Measurements from ENCODE around the gene COL21A1. TPM values are rescaled to one million over a fixed set of nuclear protein-coding genes. Genes with fewer than 3 reads are reported as not detected.

The COL21A1 gene
- total RNA-seq, 3 donors from 2014 or later: 0.80 to 2.9 (median 1.5) TPM

DNA sequence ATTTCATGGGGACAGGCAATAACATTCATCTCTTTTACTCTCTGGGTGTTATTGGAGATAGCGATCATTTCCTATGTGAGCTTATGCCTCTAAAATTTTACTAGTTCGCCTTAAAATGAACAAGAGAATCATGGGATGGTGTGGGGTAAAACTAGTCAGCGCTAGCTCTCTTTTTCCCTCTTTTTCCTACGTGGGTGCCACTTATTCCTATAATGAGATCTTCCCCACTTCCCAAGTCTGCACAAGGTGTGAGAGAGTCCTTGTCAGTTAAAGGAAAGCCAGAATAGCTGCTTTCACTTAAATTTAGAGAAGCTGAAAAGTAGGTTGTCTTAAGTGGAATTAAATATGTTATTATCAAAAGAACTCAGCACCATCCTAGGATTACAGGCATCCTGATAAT, 198.8 kb downstream of the COL21A1 start:
- intact Hi-C loops (cut with DNase I; ENCODE audit: low total_unique reads): no loop called here
- Histone ChIP-seq H3K36me3 (no peaks in the 10 kb centered on the region), H3K4me3 (no peak overlapping the region), H3K27me3 (no peaks in the 10 kb centered on the region), H3K9me3 (no peaks in the 10 kb centered on the region), H3K27ac (no peak overlapping the region), H3K4me1 (no peaks in the 10 kb centered on the region)
- no peak for DNase-seq (ENCODE audit: low spot score in 2 of 2)
- TF ChIP-seq POLR2A (IDR thresholded peaks at IDR 0.05) (no peak), POLR2AphosphoS5 (IDR thresholded peaks at IDR 0.05) (no peak), CTCF (IDR thresholded peaks at IDR 0.05) (no peak)

DNA sequence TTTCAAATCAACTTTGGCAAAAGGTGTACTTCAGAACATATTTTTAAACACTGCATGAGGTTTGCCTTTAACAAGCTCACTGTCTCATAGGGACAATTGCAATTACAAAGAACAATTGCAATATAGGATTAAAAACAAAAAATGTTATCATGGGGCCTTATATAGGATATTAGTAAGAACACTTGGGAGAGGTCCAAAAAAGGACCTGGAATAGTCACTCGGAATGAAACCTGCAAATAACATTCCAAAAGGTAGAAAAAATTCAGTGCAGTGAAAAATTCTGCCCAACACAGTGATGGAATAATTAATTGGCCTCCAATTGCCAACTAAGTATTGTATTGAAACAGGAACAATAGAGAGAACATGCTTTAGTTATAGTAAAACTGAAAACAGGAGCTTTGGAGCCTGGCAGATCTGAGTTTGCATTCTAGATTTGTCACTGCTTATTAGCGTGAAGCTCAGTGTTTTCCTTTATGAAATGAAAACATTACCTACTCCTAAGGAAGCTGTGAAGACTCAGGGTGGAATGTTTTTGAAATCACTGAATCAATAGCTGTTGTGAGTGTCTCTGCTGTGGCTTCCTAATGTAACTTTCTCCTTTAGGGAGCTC, 199.3 kb downstream of the COL21A1 start:
- Histone ChIP-seq H3K27me3 (no peaks in the 10 kb centered on the region), H3K36me3 (no peaks in the 10 kb centered on the region), H3K9me3 (no peaks in the 10 kb centered on the region), H3K4me3 (no peak overlapping the region), H3K27ac (no peak overlapping the region), H3K4me1 (no peaks in the 10 kb centered on the region)
- TF ChIP-seq CTCF (IDR thresholded peaks at IDR 0.05): no peak
- TF ChIP-seq POLR2A (IDR thresholded peaks at IDR 0.05): no peak
- no peak for TF ChIP-seq POLR2AphosphoS5 (IDR thresholded peaks at IDR 0.05)
- intact Hi-C loops (cut with DNase I; ENCODE audit: low total_unique reads): no loop called here
- no peak for DNase-seq (ENCODE audit: low spot score in 2 of 2)

- Histone ChIP-seq H3K4me1 (no peaks in the 10 kb centered on the region), H3K27me3 (no peaks in the 10 kb centered on the region), H3K4me3 (no peak overlapping the region), H3K27ac (no peak overlapping the region), H3K9me3 (no peaks in the 10 kb centered on the region), H3K36me3 (no peaks in the 10 kb centered on the region)
- intact Hi-C loops (cut with DNase I; ENCODE audit: low total_unique reads): no loop called here
- no peak for TF ChIP-seq POLR2A (IDR thresholded peaks at IDR 0.05)
- peak in 1 of 3 donors; percentile 34 for TF ChIP-seq POLR2AphosphoS5 (IDR thresholded peaks at IDR 0.05)
- peak; percentile 59 to 74 for DNase-seq (ENCODE audit: low spot score in 2 of 2)
These were observed 200.8 kb downstream of the COL21A1 start for GRCh38 chr6:56046576-56046975.

DNA sequence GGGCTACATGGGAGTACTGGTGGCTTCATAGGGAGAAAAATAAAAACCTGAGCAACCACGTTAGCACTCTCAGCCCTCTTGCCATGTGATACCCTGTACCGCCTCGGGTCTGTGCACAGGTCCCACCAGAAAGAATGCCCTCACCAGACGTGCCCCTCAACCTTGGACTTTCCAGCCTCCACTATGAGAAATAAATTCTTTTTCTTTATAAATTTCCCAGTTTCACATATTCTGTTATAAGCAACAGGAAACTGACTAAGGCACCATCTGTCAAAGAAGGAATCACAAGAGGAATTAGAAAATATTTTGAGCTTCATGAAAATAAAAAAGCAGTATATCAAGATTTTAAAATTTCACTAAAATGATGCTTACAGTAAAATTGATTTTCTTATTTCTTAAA, 203.6 kb downstream of the COL21A1 start:
- no peak overlapping the region for H3K27ac ChIP-seq
- intact Hi-C loops (cut with DNase I; ENCODE audit: low total_unique reads): no loop called here

GRCh38 chr6:56043076-56043475, 204.3 kb downstream of the COL21A1 start:
- no peak for TF ChIP-seq POLR2AphosphoS5 (IDR thresholded peaks at IDR 0.05)
- no peak for TF ChIP-seq POLR2A (IDR thresholded peaks at IDR 0.05)
- no peak for TF ChIP-seq CTCF (IDR thresholded peaks at IDR 0.05)
- Histone ChIP-seq H3K4me3 (no peak overlapping the region), H3K36me3 (no peaks in the 10 kb centered on the region), H3K4me1 (no peaks in the 10 kb centered on the region), H3K27me3 (no peaks in the 10 kb centered on the region), H3K27ac (no peak overlapping the region), H3K9me3 (no peaks in the 10 kb centered on the region)
- intact Hi-C loops (cut with DNase I; ENCODE audit: low total_unique reads): no loop called here
- no peak for DNase-seq (ENCODE audit: low spot score in 2 of 2)

More for the DNA sequence above, 203.6 kb downstream of the COL21A1 start:
- Histone ChIP-seq H3K9me3 (no peaks in the 10 kb centered on the region), H3K36me3 (no peaks in the 10 kb centered on the region), H3K4me3 (no peak overlapping the region), H3K27me3 (no peaks in the 10 kb centered on the region), H3K4me1 (no peaks in the 10 kb centered on the region)
- DNase-seq (ENCODE audit: low spot score in 2 of 2): no peak
- no peak for TF ChIP-seq CTCF (IDR thresholded peaks at IDR 0.05)
- TF ChIP-seq POLR2AphosphoS5 (IDR thresholded peaks at IDR 0.05): no peak
- no peak for TF ChIP-seq POLR2A (IDR thresholded peaks at IDR 0.05)

Data from breast epithelium (tissue), 4 donors.